Measurements from ENCODE around the gene KLHL29. TPM values are rescaled to one million over a fixed set of nuclear protein-coding genes. Genes with fewer than 3 reads are reported as not detected.

Gene KLHL29
- total RNA-seq, 1 donor from 2014 or later, result 12.9 TPM

DNA sequence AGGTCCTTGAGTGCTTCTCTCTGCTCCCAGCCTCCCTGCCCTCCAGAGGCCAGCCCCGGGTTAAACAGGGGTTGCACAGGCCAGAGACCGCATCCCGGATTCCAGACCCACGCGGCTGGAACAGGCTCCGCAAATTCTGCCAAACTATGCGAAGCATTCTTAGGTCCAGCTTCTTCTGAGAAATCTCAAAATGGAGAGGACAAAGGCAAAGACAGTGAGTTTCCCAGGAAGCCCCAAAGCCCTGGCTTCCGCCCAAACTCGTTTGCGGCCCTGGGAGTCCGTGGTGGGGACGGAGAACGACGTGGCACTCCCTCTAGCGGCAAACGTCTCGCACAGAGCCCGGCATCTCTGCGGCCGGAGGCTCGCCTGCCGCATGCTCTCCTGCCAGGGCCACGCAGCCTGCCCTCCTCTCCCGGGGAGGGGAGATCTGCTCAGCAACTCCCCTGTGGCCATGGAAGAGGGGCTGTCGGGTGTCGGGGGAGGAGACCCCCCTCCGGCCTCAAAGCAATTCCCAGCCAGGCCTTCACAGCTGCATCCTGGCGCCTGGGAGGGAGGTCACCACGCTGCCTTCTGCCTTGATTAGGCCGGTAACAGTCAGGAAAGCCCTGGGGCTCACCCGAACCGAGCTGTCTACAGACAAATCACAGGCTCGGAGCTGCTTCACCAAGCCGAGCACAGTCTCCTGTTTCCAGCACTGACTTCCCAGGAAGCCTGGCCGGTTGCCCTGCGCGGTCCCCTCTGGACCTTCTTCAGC, 33.4 kb upstream of the KLHL29 start:
- Histone ChIP-seq H3K4me1 (peaks cover 12% of the 10 kb centered on the region), H3K36me3 (no peaks in the 10 kb centered on the region), H3K9me3 (no peaks in the 10 kb centered on the region), H3K27me3 (ENCODE audit: low read depth) (peaks cover 14% of the 10 kb centered on the region), H3K27ac (peak overlapping the region; percentile 31), H3K4me3 (no peak overlapping the region)
- intact Hi-C loops (cut with DNase I), result no loop called here
- DNase-seq, result peak; percentile 82
- TF ChIP-seq CTCF (IDR thresholded peaks at IDR 0.05), result peak; percentile 85
- peak; percentile 92 to 96 for ATAC-seq

GRCh38 chr2:23354554-23354953, 30.4 kb upstream of the KLHL29 start:
- Histone ChIP-seq H3K4me3 (no peak overlapping the region), H3K27ac (no peak overlapping the region), H3K27me3 (ENCODE audit: low read depth) (peaks cover 14% of the 10 kb centered on the region), H3K4me1 (peaks cover 12% of the 10 kb centered on the region), H3K9me3 (no peaks in the 10 kb centered on the region), H3K36me3 (no peaks in the 10 kb centered on the region)
- ATAC-seq (no peak), DNase-seq (no peak)
- no peak for TF ChIP-seq CTCF (IDR thresholded peaks at IDR 0.05)
- intact Hi-C loops (cut with DNase I), result no loop called here

DNA sequence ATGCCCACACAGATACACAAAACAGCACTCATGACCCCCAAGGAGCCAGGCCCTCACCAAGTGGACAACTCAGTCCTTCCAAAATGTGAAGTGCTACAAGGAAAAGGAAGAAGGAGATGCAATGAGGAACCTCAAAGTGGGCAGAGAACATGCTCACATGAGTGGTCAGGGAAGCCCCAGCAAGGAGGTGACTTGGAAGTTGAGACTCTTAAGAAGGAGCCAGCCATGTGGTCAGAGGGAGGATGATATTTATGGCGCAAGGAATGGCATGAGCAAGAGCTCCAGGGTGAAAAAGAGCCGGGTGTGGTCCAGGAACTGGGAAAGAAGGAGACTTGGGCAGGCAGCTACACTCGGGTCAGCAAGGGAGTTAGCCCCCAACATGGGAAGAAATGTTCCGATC, 30.0 kb upstream of the KLHL29 start:
- H3K27me3 ChIP-seq (ENCODE audit: low read depth), result peaks cover 14% of the 10 kb centered on the region
- no peak for ATAC-seq
- intact Hi-C loops (cut with DNase I), result no loop called here
- no peak overlapping the region for H3K27ac ChIP-seq
- no peaks in the 10 kb centered on the region for H3K9me3 ChIP-seq
- no peak for TF ChIP-seq CTCF (IDR thresholded peaks at IDR 0.05)
- H3K36me3 ChIP-seq, result no peaks in the 10 kb centered on the region
- H3K4me3 ChIP-seq, result no peak overlapping the region
- peaks cover 12% of the 10 kb centered on the region for H3K4me1 ChIP-seq
- DNase-seq, result no peak

DNA sequence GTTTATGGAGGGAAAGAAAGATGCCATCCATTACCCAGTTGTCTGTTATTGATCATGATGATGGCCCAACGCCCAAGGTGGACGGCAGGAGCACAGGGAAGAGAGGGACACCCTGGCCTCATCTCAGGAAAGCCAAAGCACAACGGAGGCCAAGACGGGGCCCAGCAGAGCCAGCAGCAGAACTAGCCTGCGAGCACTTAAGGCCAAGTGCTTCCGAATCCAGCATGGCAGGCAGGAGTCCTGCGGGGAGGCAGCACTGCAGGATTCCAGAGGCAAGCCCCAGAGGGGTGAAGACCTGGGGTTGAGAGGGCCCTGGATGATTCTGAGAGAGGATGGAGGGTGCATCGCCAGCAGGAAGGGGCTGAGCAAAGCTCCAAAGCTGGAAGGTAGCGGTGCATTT, 28.3 kb upstream of the KLHL29 start:
- ATAC-seq (no peak), DNase-seq (no peak)
- peaks cover 5% of the 10 kb centered on the region for H3K4me1 ChIP-seq
- peaks cover 8% of the 10 kb centered on the region for H3K27me3 ChIP-seq (ENCODE audit: low read depth)
- no peak for TF ChIP-seq CTCF (IDR thresholded peaks at IDR 0.05)
- intact Hi-C loops (cut with DNase I), result no loop called here
- H3K4me3 ChIP-seq, result no peak overlapping the region
- no peak overlapping the region for H3K27ac ChIP-seq
- H3K9me3 ChIP-seq, result no peaks in the 10 kb centered on the region
- H3K36me3 ChIP-seq, result no peaks in the 10 kb centered on the region

GRCh38 chr2:23359631-23360567, 25.1 kb upstream of the KLHL29 start:
- intact Hi-C loops (cut with DNase I), result no loop called here
- no peak overlapping the region for H3K4me3 ChIP-seq
- no peaks in the 10 kb centered on the region for H3K4me1 ChIP-seq
- H3K36me3 ChIP-seq, result no peaks in the 10 kb centered on the region
- H3K9me3 ChIP-seq, result no peaks in the 10 kb centered on the region
- no peak for DNase-seq
- H3K27ac ChIP-seq, result no peak overlapping the region
- no peak for ATAC-seq
- H3K27me3 ChIP-seq (ENCODE audit: low read depth), result peaks cover 7% of the 10 kb centered on the region
- TF ChIP-seq CTCF (IDR thresholded peaks at IDR 0.05), result no peak
